ENCODE measurements around the gene CCNT1.
"Not testable (repeated sequence)": the region's sequence is repeated elsewhere in the genome, so short reads cannot be mapped to it uniquely, and the experiment has no call there.

The CCNT1 gene

GRCh38 chr12:48686615-48687334 lies 29.7 kb downstream of the CCNT1 start:
- Histone ChIP-seq H3K36me3 (ENCODE audit: insufficient read depth, low read length) (peaks cover 33% of the 10 kb centered on the region), H3K9ac (ENCODE audit: insufficient read length) (no peak overlapping the region), H3K27ac (no peak overlapping the region), H3K4me3 (no peak overlapping the region), H3K9me3 (ENCODE audit: low read depth, low read length) (no peaks in the 10 kb centered on the region)
- DNase-seq (ENCODE audit: low read depth, low spot score) = no peak
- no peak for TF ChIP-seq POLR2AphosphoS5 (IDR thresholded peaks at IDR 0.05; ENCODE audit: borderline replicate concordance, low read depth, low read length)
- no peak for TF ChIP-seq EZH2 (IDR thresholded peaks at IDR 0.05)
- no peak for TF ChIP-seq FOXP2 (optimal IDR thresholded peaks at IDR 0.05; ENCODE audit: control extremely low read depth, extremely low read length, insufficient read depth)

GRCh38 chr12:48686037-48686595 lies 30.4 kb downstream of the CCNT1 start:
- Histone ChIP-seq H3K9me3 (ENCODE audit: low read depth, low read length) (no peaks in the 10 kb centered on the region), H3K4me3 (no peak overlapping the region), H3K36me3 (ENCODE audit: insufficient read depth, low read length) (peaks cover 27% of the 10 kb centered on the region), H3K27ac (no peak overlapping the region), H3K9ac (ENCODE audit: insufficient read length) (no peak overlapping the region)
- no peak for DNase-seq (ENCODE audit: low read depth, low spot score)
- no peak for TF ChIP-seq FOXP2 (optimal IDR thresholded peaks at IDR 0.05; ENCODE audit: control extremely low read depth, extremely low read length, insufficient read depth)

GRCh38 chr12:48683534-48683933 lies 33.0 kb downstream of the CCNT1 start:
- H3K27ac ChIP-seq = no peak overlapping the region
- peaks cover 24% of the 10 kb centered on the region for H3K36me3 ChIP-seq (ENCODE audit: insufficient read depth, low read length)
- TF ChIP-seq POLR2AphosphoS5 (IDR thresholded peaks at IDR 0.05; ENCODE audit: borderline replicate concordance, low read depth, low read length) (no peak), EZH2 (IDR thresholded peaks at IDR 0.05) (no peak), FOXP2 (optimal IDR thresholded peaks at IDR 0.05; ENCODE audit: control extremely low read depth, extremely low read length, insufficient read depth) (no peak)
- no peak for DNase-seq (ENCODE audit: low read depth, low spot score)
- no peak overlapping the region for H3K4me3 ChIP-seq
- no peak overlapping the region for H3K9ac ChIP-seq (ENCODE audit: insufficient read length)
- H3K9me3 ChIP-seq (ENCODE audit: low read depth, low read length) = no peaks in the 10 kb centered on the region

DNA sequence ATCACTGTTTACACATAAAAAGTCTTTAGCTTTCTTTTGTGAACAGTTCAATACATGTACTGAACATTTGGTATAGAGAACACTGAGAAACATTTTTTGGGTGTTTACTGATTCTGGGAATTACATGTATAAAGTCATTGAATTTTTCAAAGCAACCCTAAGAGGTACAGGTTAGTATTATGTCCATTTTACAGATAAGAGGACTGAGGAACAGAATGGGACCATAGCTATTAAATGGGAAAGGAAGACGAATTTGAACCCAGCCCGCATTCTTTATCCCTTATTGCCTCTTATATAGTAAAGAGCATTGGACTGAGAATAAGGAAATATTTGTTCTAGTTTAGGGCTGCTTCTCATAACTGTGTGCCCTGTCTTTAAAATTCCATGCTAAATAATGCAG lies 33.6 kb downstream of the CCNT1 start:
- TF ChIP-seq FOXP2 (optimal IDR thresholded peaks at IDR 0.05; ENCODE audit: control extremely low read depth, extremely low read length, insufficient read depth) (no peak), EZH2 (IDR thresholded peaks at IDR 0.05) (no peak), POLR2AphosphoS5 (IDR thresholded peaks at IDR 0.05; ENCODE audit: borderline replicate concordance, low read depth, low read length) (no peak)
- Histone ChIP-seq H3K9ac (ENCODE audit: insufficient read length) (peak overlapping the region; percentile 65), H3K27ac (no peak overlapping the region), H3K9me3 (ENCODE audit: low read depth, low read length) (no peaks in the 10 kb centered on the region), H3K36me3 (ENCODE audit: insufficient read depth, low read length) (peaks cover 27% of the 10 kb centered on the region), H3K4me3 (peak overlapping the region; percentile 84)
- DNase-seq (ENCODE audit: low read depth, low spot score) = no peak

- not testable (repeated sequence) for H3K9me3 ChIP-seq (ENCODE audit: low read depth, low read length); H3K27ac ChIP-seq; DNase-seq (ENCODE audit: low read depth, low spot score)
- H3K4me3 ChIP-seq = peak overlapping the region; percentile 84
- peak overlapping the region; percentile 65 for H3K9ac ChIP-seq (ENCODE audit: insufficient read length)
- peaks cover 31% of the 10 kb centered on the region for H3K36me3 ChIP-seq (ENCODE audit: insufficient read depth, low read length)
Observed at GRCh38 chr12:48682533-48682905, 34.0 kb downstream of the CCNT1 start.

- peaks cover 37% of the 10 kb centered on the region for H3K36me3 ChIP-seq (ENCODE audit: insufficient read depth, low read length)
- peak; percentile 94 for DNase-seq (ENCODE audit: low read depth, low spot score)
- TF ChIP-seq POLR2AphosphoS5 (IDR thresholded peaks at IDR 0.05; ENCODE audit: borderline replicate concordance, low read depth, low read length) (peak; percentile 99), FOXP2 (optimal IDR thresholded peaks at IDR 0.05; ENCODE audit: control extremely low read depth, extremely low read length, insufficient read depth) (no peak), EZH2 (IDR thresholded peaks at IDR 0.05) (no peak)
- peak within 1 kb of the TSS; percentile 89 for H3K9ac ChIP-seq (ENCODE audit: insufficient read length)
- H3K4me3 ChIP-seq = peak within 1 kb of the TSS; percentile 84
- H3K27ac ChIP-seq = peak within 1 kb of the TSS; percentile 78
- no peaks in the 10 kb centered on the region for H3K9me3 ChIP-seq (ENCODE audit: low read depth, low read length)
Observed at GRCh38 chr12:48681710-48682532, 34.6 kb downstream of the CCNT1 start, which contains the start of gene KANSL2. Gene KANSL2, minus strand, starts transcription at chr12:48682238. Its CDS starts 606 bp downstream, at chr12:48681632.

GRCh38 chr12:48681399-48681709 lies 35.2 kb downstream of the CCNT1 start:
- DNase-seq (ENCODE audit: low read depth, low spot score) = no peak
- Histone ChIP-seq H3K4me3 (peak overlapping the region; percentile 84), H3K9ac (ENCODE audit: insufficient read length) (peak overlapping the region; percentile 89), H3K9me3 (ENCODE audit: low read depth, low read length) (no peaks in the 10 kb centered on the region), H3K36me3 (ENCODE audit: insufficient read depth, low read length) (peaks cover 42% of the 10 kb centered on the region), H3K27ac (peak overlapping the region; percentile 78; the same call in 1 of the 2 replicates)
- TF ChIP-seq POLR2AphosphoS5 (IDR thresholded peaks at IDR 0.05; ENCODE audit: borderline replicate concordance, low read depth, low read length) = no peak
- no peak for TF ChIP-seq FOXP2 (optimal IDR thresholded peaks at IDR 0.05; ENCODE audit: control extremely low read depth, extremely low read length, insufficient read depth)
- no peak for TF ChIP-seq EZH2 (IDR thresholded peaks at IDR 0.05)

- H3K9me3 ChIP-seq (ENCODE audit: low read depth, low read length) = no peaks in the 10 kb centered on the region
- H3K27ac ChIP-seq = no peak overlapping the region
- no peak for DNase-seq (ENCODE audit: low read depth, low spot score)
- H3K9ac ChIP-seq (ENCODE audit: insufficient read length) = peak overlapping the region; percentile 89
- H3K4me3 ChIP-seq = peak overlapping the region; percentile 84
- TF ChIP-seq FOXP2 (optimal IDR thresholded peaks at IDR 0.05; ENCODE audit: control extremely low read depth, extremely low read length, insufficient read depth) = no peak
- no peak for TF ChIP-seq POLR2AphosphoS5 (IDR thresholded peaks at IDR 0.05; ENCODE audit: borderline replicate concordance, low read depth, low read length)
- no peak for TF ChIP-seq EZH2 (IDR thresholded peaks at IDR 0.05)
- peaks cover 47% of the 10 kb centered on the region for H3K36me3 ChIP-seq (ENCODE audit: insufficient read depth, low read length)
Observed at GRCh38 chr12:48680861-48681260, 35.6 kb downstream of the CCNT1 start.
